Astrocyte (in vitro differentiated cells and primary cell): ENCODE results near the gene TERT.
"Not testable (repeated sequence)": the region's sequence is repeated elsewhere in the genome, so short reads cannot be mapped to it uniquely, and the experiment has no call there.

ENCODE experiments used
- EZH2 ChIP-seq: IDR thresholded peaks from 2 replicates; pipeline ENCODE4 v1.6.1; 2012; ENCODE audit warnings: mild to moderate bottlenecking, low read length, inconsistent platforms; ENCODE audit not compliant: insufficient read depth
- TF ChIP-seq, protein P1 (sequence below): IDR thresholded peaks from 2 replicates; pipeline ENCODE4 v1.5.1; 2011; ENCODE audit warnings: low read depth, mild to moderate bottlenecking, inconsistent platforms, low read length, moderate library complexity; ENCODE audit not compliant: insufficient read depth

DNA sequence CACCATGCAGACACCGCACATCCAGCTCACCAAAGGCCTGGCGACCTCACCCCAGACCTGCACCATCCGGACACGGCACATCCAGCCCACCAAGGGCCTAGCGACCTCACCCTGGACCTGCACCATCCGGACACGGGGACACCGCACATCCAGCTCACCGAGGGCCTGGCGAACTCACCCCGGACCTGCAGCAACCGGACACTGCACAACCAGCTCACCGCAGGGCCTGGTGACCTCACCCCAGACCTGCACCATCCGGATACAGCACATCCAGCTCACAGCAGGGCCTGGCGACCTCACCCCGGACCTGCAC is 11.2 kb downstream of the TERT start:
- TF ChIP-seq, protein P1, sequence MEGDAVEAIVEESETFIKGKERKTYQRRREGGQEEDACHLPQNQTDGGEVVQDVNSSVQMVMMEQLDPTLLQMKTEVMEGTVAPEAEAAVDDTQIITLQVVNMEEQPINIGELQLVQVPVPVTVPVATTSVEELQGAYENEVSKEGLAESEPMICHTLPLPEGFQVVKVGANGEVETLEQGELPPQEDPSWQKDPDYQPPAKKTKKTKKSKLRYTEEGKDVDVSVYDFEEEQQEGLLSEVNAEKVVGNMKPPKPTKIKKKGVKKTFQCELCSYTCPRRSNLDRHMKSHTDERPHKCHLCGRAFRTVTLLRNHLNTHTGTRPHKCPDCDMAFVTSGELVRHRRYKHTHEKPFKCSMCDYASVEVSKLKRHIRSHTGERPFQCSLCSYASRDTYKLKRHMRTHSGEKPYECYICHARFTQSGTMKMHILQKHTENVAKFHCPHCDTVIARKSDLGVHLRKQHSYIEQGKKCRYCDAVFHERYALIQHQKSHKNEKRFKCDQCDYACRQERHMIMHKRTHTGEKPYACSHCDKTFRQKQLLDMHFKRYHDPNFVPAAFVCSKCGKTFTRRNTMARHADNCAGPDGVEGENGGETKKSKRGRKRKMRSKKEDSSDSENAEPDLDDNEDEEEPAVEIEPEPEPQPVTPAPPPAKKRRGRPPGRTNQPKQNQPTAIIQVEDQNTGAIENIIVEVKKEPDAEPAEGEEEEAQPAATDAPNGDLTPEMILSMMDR: not testable (repeated sequence)
- not testable (repeated sequence) for TF ChIP-seq EZH2
